Keratinocyte (primary cell): Measurements from ENCODE around the gene SRSF5. TPM values are rescaled to one million over a fixed set of nuclear protein-coding genes. Genes with fewer than 3 reads are reported as not detected.

Experiments
- DNase-seq: peaks from one replicate; pipeline ENCODE4 v3.0.0-alpha.2; 2011; ENCODE audit warnings: low read depth, missing footprints, low spot score
- FAIRE-seq: peaks from 2 replicates; lab custom pipeline; 2011; peaks lifted over from hg19 to GRCh38; lab: Jason Lieb, UNC
- H2AFZ ChIP-seq: 2 replicates; pipeline ENCODE4 v1.6.0; 2012; ENCODE audit warnings: low read length, control low read depth, inconsistent platforms; ENCODE audit not compliant: control insufficient read depth
- H3K27ac ChIP-seq: 2 replicates; pipeline ENCODE4 v1.5.1; 2011; ENCODE audit warnings: low read length; ENCODE audit not compliant: control insufficient read depth, insufficient read depth
- H3K27me3 ChIP-seq: 3 replicates; pipeline ENCODE4 v1.6.0; 2011; ENCODE audit warnings: low read length; ENCODE audit not compliant: control insufficient read depth, insufficient read depth; ENCODE audit errors: extremely low read depth
- H3K36me3 ChIP-seq, 2 experiments: 2 replicates in 1 of 2; 3 replicates in 1 of 2; pipeline ENCODE4 v1.5.1; 2011; ENCODE audit warnings: low read length in 2 of 2, mild to moderate bottlenecking in 1 of 2; ENCODE audit not compliant: control insufficient read depth in 2 of 2, insufficient read depth in 2 of 2; ENCODE audit errors: extremely low read depth in 1 of 2
- H3K4me1 ChIP-seq: 3 replicates; pipeline ENCODE4 v1.5.1; 2011; ENCODE audit warnings: low read length; ENCODE audit not compliant: control insufficient read depth, insufficient read depth; ENCODE audit errors: extremely low read depth
- H3K4me2 ChIP-seq: 3 replicates; pipeline ENCODE4 v1.6.0; 2011; ENCODE audit warnings: low read depth, low read length; ENCODE audit not compliant: control insufficient read depth, insufficient read depth; ENCODE audit errors: extremely low read depth
- H3K4me3 ChIP-seq, 3 experiments: fragments of 200-600 bp in 1 of 3; sonication (generic) in 1 of 3; 2 replicates in 2 of 3; 3 replicates in 1 of 3; pipeline ENCODE4 v1.5.1; 2011 to 2016; ENCODE audit warnings: low read length in 3 of 3, mild to moderate bottlenecking in 3 of 3, control low read depth in 2 of 3, inconsistent platforms in 1 of 3, low read depth in 1 of 3, mixed read lengths in 1 of 3, mixed run types in 1 of 3, moderate library complexity in 1 of 3; ENCODE audit not compliant: control insufficient read depth in 2 of 3, insufficient read depth in 2 of 3; ENCODE audit errors: extremely low read depth in 1 of 3
- H3K79me2 ChIP-seq: 2 replicates; pipeline ENCODE4 v1.6.0; 2012; ENCODE audit warnings: low read length; ENCODE audit not compliant: control insufficient read depth, insufficient read depth
- H3K9ac ChIP-seq: 3 replicates; pipeline ENCODE4 v1.6.0; 2011; ENCODE audit warnings: low read length; ENCODE audit not compliant: control insufficient read depth, insufficient read depth; ENCODE audit errors: extremely low read depth
- H3K9me1 ChIP-seq: 3 replicates; pipeline ENCODE4 v1.6.0; 2011; ENCODE audit warnings: low read length; ENCODE audit not compliant: control insufficient read depth, insufficient read depth; ENCODE audit errors: extremely low read depth
- H3K9me3 ChIP-seq: 2 replicates; pipeline ENCODE4 v1.5.1; 2012; ENCODE audit warnings: low read depth, low read length; ENCODE audit not compliant: control insufficient read depth
- H4K20me1 ChIP-seq: 3 replicates; pipeline ENCODE4 v1.6.0; 2011; ENCODE audit warnings: low read length; ENCODE audit not compliant: control insufficient read depth, insufficient read depth; ENCODE audit errors: extremely low read depth
- CTCF ChIP-seq, 3 experiments: IDR thresholded peaks in 1 of 3; conservative IDR thresholded peaks in 1 of 3; optimal IDR thresholded peaks in 1 of 3; 2 replicates in 2 of 3; 3 replicates in 1 of 3; pipeline versions ENCODE3 to v1.5.1; 2011; ENCODE audit warnings: low read length in 3 of 3, mild to moderate bottlenecking in 3 of 3, moderate library complexity in 2 of 3, control low read depth in 1 of 3, inconsistent platforms in 1 of 3; ENCODE audit not compliant: insufficient read depth in 2 of 3; ENCODE audit errors: extremely low read depth in 1 of 3
- EZH2 ChIP-seq: IDR thresholded peaks from one replicate; pipeline ENCODE4 v1.6.1; 2012; ENCODE audit warnings: inconsistent platforms, mild to moderate bottlenecking, low read length, moderate library complexity
- dilution Hi-C: fragments of 300-500 bp; cut with MboI; formaldehyde crosslinking; loops from one replicate; pipeline ENCODE4 v1.7.0; 2020; ENCODE audit warnings: low sequenced_read_pairs; ENCODE audit not compliant: extremely low pct_ligation_motif_present
- polyA plus RNA-seq, 5 experiments: library from polyadenylated mRNA; depleted of rRNA in 3 of 5; stranded (reverse) in 3 of 5; stranded (forward) in 1 of 5; unstranded in 1 of 5; fragments of >200 nt; gene quantifications; 1 replicate in 1 of 5; 2 replicates in 3 of 5; 3 replicates in 1 of 5; pipeline versions ENCODE4 v1.2.1 to v1.2.3, GENCODE V29; 2011 to 2012; ENCODE audit warnings: missing spikeins in 2 of 5, low read depth in 1 of 5, low replicate concordance in 1 of 5

SRSF5 gene
- polyA plus RNA-seq, 1 donor (not counting 4 experiments of a cell fraction or from before 2014, with no cell fraction given) = 292 TPM

DNA sequence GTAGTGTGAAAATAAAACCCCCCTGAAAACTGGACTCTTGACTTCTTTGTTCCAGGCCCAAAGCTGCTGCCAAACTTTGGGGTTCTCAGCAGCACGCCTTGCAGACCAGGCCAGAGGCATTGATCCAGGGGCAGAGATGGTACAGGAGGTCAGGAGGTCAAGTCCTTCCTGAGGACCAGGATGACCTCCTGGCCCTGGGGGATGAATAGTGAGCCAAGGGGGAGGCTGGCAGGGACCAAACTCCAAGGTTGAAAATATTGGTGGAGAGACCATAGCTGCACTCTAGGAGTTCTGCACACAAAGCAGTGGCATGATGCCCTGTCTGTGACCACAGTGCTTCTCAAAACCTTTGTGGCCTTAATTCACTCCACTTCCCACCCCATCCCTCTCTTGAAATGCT is 18.0 kb downstream of the SRSF5 start:
- no peaks in the 10 kb centered on the region for H3K27me3 ChIP-seq
- no peak for TF ChIP-seq EZH2
- no peak for TF ChIP-seq CTCF (optimal IDR thresholded peaks at IDR 0.05 in 1 of 3, IDR thresholded peaks at IDR 0.05 in 1 of 3, conservative IDR thresholded peaks at IDR 0.05 in 1 of 3; ENCODE audit: extremely low read depth in 1 of 3, insufficient read depth in 2 of 3, low read length in 3 of 3)
- FAIRE-seq (no peak), DNase-seq (no peak)
- peaks cover 2 to 4% of the 10 kb centered on the region in 2 experiments for H3K36me3 ChIP-seq
- no peaks in the 10 kb centered on the region for H4K20me1 ChIP-seq
- no peak overlapping the region for H3K4me3 ChIP-seq
- no peak overlapping the region for H3K9ac ChIP-seq
- no peaks in the 10 kb centered on the region for H3K79me2 ChIP-seq
- no peak overlapping the region for H2AFZ ChIP-seq
- H3K27ac ChIP-seq = no peak overlapping the region
- dilution Hi-C loops = no loop called here
- H3K9me1 ChIP-seq = no peaks in the 10 kb centered on the region
- no peak overlapping the region for H3K4me2 ChIP-seq
- H3K4me1 ChIP-seq = peaks cover 12% of the 10 kb centered on the region
- H3K9me3 ChIP-seq = no peaks in the 10 kb centered on the region

- Histone ChIP-seq H3K36me3 (peaks cover 0 to 4% of the 10 kb centered on the region in 2 experiments), H3K4me1 (peaks cover 12% of the 10 kb centered on the region), H4K20me1 (no peaks in the 10 kb centered on the region), H3K9ac (no peak overlapping the region), H3K27ac (no peak overlapping the region), H3K79me2 (no peaks in the 10 kb centered on the region), H3K27me3 (no peaks in the 10 kb centered on the region), H2AFZ (no peak overlapping the region), H3K4me2 (no peak overlapping the region), H3K9me1 (no peaks in the 10 kb centered on the region), H3K4me3 (no peak overlapping the region), H3K9me3 (no peaks in the 10 kb centered on the region)
- dilution Hi-C loops = no loop called here
- FAIRE-seq (no peak), DNase-seq (no peak)
- TF ChIP-seq CTCF (optimal IDR thresholded peaks at IDR 0.05 in 1 of 3, IDR thresholded peaks at IDR 0.05 in 1 of 3, conservative IDR thresholded peaks at IDR 0.05 in 1 of 3; ENCODE audit: extremely low read depth in 1 of 3, insufficient read depth in 2 of 3, low read length in 3 of 3) (no peak), EZH2 (no peak)
Measured at GRCh38 chr14:69786603-69787002, 19.7 kb downstream of the SRSF5 start.
